H1 (cell line): Measurements from ENCODE around the gene DNAAF8.

Experiments
- BCL11A ChIP-seq, 2 experiments: IDR thresholded peaks; one replicate each; pipeline ENCODE4 v1.6.1; 2011; ENCODE audit warnings: low read depth in 2 of 2, low read length in 2 of 2, mild to moderate bottlenecking in 2 of 2
- CTCF ChIP-seq, 3 experiments: IDR thresholded peaks; 1 replicate in 2 of 3; 2 replicates in 1 of 3; pipeline versions ENCODE4 v1.5.1 to v1.6.1; 2011; ENCODE audit warnings: low read length in 3 of 3, mild to moderate bottlenecking in 3 of 3, inconsistent platforms in 2 of 3, low read depth in 1 of 3, moderate library complexity in 1 of 3; ENCODE audit not compliant: insufficient read depth in 1 of 3; ENCODE audit errors: control extremely low read depth in 1 of 3
- EP300 ChIP-seq, 2 experiments: IDR thresholded peaks; 1 replicate in 1 of 2; 2 replicates in 1 of 2; pipeline ENCODE4 v1.6.1; 2011 to 2012; ENCODE audit warnings: low read depth in 2 of 2, low read length in 2 of 2, mild to moderate bottlenecking in 2 of 2, borderline replicate concordance in 1 of 2, inconsistent platforms in 1 of 2, moderate library complexity in 1 of 2
- POLR2A ChIP-seq, 2 experiments: IDR thresholded peaks; 1 replicate in 1 of 2; 2 replicates in 1 of 2; pipeline ENCODE4 v1.6.1; 2011; ENCODE audit warnings: low read depth in 2 of 2, low read length in 2 of 2, mild to moderate bottlenecking in 2 of 2; ENCODE audit errors: control extremely low read depth in 1 of 2
- TAF1 ChIP-seq: IDR thresholded peaks from 2 replicates; pipeline ENCODE4 v1.6.1; 2011; ENCODE audit warnings: mild to moderate bottlenecking, low read depth, low read length
- TEAD4 ChIP-seq: IDR thresholded peaks from 2 replicates; pipeline ENCODE4 v1.6.1; 2012; ENCODE audit warnings: low read depth, low read length, inconsistent platforms, mixed read lengths
- YY1 ChIP-seq: IDR thresholded peaks from 2 replicates; pipeline ENCODE4 v1.6.1; 2011; ENCODE audit warnings: low read depth, mild to moderate bottlenecking, low read length

GRCh38 chr16:4704491-4704890 is 29.8 kb upstream of the DNAAF8 start:
- no peak for TF ChIP-seq POLR2A (IDR thresholded peaks at IDR 0.05; ENCODE audit: control extremely low read depth in 1 of 2, low read depth in 2 of 2, low read length in 2 of 2)
- no peak for TF ChIP-seq TEAD4
- no peak for TF ChIP-seq BCL11A (IDR thresholded peaks at IDR 0.05; ENCODE audit: low read depth in 2 of 2, low read length in 2 of 2)
- TF ChIP-seq TAF1, result no peak
- TF ChIP-seq CTCF (IDR thresholded peaks at IDR 0.05; ENCODE audit: control extremely low read depth in 1 of 3, insufficient read depth in 1 of 3, low read depth in 1 of 3, low read length in 3 of 3), result no peak
- TF ChIP-seq EP300 (IDR thresholded peaks at IDR 0.05; ENCODE audit: borderline replicate concordance in 1 of 2, low read depth in 2 of 2, low read length in 2 of 2), result no peak
- no peak for TF ChIP-seq YY1
